GM12874 (cell line): ENCODE measurements around the gene PRICKLE3.

ENCODE experiments used
- CTCF ChIP-seq: IDR thresholded peaks from 2 replicates; pipeline ENCODE4 v1.5.1; 2011; ENCODE audit warnings: low read depth, mild to moderate bottlenecking, control low read depth, low read length, moderate library complexity; ENCODE audit not compliant: insufficient read depth

Gene PRICKLE3

DNA sequence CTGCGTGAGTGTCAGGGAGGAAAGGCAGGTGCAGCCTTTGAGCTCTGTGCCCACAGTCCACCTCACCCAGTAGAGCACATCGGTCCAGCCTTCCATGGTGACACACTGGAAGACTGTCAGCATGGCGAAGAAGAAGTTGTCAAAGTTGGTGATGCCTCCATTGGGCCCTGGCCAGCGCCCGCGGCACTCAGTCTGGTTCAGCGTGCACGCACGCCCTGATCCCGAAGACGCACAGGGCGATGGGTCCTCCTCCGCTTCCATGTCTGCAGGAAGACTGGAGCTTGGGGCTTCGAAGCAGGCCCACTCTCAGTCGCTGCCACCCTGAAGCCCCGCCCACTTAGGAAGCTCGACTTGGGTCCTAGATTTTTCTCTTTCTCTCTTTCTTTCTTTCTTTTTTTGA is 42.0 kb upstream of the PRICKLE3 start:
- no peak for TF ChIP-seq CTCF

DNA sequence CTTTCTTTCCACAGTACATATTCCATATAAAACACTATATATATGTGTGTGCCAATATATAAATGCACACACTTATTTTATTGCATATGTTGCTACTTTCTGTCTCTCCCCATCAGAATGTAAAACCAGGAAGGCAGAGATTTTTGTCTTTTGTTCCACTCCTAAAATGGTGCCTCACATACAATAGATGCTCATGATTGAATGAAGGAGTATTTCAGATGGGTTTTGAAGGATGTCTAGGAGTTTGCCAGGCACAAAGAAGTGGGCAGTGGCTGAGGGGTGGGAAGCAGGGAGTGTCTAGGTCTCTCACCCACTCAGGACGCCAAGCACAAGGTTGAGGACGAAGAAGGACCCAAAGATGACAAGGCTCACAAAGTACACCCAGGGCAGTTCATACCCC is 41.6 kb upstream of the PRICKLE3 start:
- TF ChIP-seq CTCF: no peak

DNA sequence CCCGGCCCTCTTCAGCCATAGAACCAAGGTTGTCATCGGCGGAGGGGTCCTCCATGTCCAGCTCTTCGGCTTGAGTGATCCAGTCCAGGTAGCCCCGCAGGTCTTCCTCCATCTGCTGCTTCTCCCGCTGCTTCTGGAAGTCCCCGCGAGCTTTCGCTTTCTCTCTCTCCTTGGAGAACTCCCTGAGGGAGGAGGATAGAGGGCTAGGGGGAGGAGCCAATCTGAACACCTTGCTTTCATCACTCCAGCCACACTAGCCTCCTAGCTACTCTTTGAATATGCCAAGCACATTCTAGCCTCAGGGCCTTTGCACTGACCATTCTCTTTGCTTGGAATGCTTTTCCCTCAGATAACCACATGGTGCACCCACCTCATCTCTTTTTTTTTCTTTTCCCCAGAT is 40.8 kb upstream of the PRICKLE3 start:
- no peak for TF ChIP-seq CTCF

DNA sequence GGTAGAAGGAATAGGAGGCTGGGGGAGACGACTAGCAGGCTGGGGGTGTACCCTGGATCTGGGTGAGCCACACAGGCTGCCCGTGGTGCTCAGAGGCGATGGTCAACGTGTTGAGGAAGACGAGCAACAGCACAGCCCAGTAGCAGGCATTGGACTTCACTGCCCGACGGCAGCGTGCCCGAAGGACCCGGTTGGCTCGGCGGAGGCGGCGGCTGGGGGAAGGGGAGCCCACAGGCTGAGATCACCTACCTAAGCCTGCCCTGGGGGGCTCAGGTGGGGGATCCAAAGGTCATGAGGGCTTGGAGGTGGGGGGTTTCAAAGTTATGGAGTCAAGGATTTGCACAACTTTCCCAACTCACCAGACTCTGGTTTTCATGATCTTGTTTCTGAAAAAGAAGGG is 39.7 kb upstream of the PRICKLE3 start:
- TF ChIP-seq CTCF: no peak

DNA sequence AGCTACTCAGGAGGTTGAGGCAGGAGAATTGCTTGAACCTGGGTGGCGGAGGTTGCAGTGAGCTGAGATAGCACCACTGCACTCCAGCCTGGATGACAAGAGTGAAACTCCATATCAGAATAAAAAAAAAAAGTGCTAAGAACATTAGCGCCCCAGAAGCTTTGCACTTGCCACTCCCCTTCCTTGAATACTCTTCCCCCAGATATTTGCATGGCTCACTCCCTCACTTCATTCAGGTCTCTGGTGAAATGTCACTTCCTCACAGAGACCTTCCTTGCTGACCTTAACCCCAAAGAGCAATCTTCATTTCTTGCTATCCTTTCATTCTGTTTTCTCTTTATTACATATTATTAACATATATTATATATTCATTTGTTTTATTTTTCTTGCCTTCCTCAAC is 35.7 kb upstream of the PRICKLE3 start:
- no peak for TF ChIP-seq CTCF

DNA sequence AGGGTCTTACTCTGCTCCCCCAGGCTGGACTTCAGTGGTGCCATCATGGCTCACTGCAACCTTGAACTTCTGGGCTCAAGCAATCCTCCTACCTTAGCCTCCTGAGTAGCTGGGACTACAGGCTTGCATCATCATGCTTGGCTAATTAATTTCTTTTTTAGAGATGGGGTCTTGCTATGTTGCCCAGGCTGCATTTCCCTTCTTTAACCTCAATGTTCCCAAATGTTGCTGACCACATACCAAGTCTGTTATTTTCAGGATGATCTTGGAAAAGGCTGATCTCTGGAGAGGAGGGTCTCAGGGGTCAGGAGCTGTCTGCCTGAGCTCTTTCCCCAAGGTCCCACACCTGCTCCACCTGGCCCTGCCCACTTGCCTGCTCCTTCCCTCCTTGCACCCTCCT is 33.9 kb upstream of the PRICKLE3 start:
- no peak for TF ChIP-seq CTCF

- no peak for TF ChIP-seq CTCF
These were observed 28.9 kb upstream of the PRICKLE3 start for GRCh38 chrX:49214996-49215526.

- TF ChIP-seq CTCF: no peak
These were observed 28.2 kb upstream of the PRICKLE3 start for GRCh38 chrX:49214416-49214815.
